CD8-positive, alpha-beta memory T cell (primary cell): ENCODE data around the gene GAR1. TPM values are rescaled to one million over a fixed set of nuclear protein-coding genes. Genes with fewer than 3 reads are reported as not detected.
A peak's percentile ranks its signal among the peaks of the same experiment; 100 is the strongest.
"Not testable (repeated sequence)": the region's sequence is repeated elsewhere in the genome, so short reads cannot be mapped to it uniquely, and the experiment has no call there.

Source experiments
- CTCF ChIA-PET: fragments of 350-600 bp; sonication (Branson Sonifier 250); formaldehyde crosslinking; loops from one replicate; lab custom pipeline; 2021; ENCODE audit warnings: antibody characterized with exemption; lab: Charles Lee
- POLR2A ChIA-PET: fragments of 350-600 bp; sonication (Branson Sonifier 250); formaldehyde crosslinking; loops from one replicate; lab custom pipeline; 2021; ENCODE audit warnings: antibody characterized with exemption; lab: Charles Lee
- DNase-seq, 5 donors: peaks; one replicate each; pipeline versions ENCODE4 v3.0.0 to v3.0.0-alpha.2; 2020 to 2022; ENCODE audit warnings: mixed read lengths in 1 of 5
- H3K27ac ChIP-seq: one replicate; pipeline ENCODE4 v1.7.0; 2013; ENCODE audit warnings: low read depth, mild to moderate bottlenecking, low read length, moderate library complexity
- H3K27me3 ChIP-seq: 2 replicates; pipeline ENCODE4 v1.7.0; 2013; ENCODE audit warnings: low read length, mild to moderate bottlenecking; ENCODE audit not compliant: insufficient read depth, poor library complexity, severe bottlenecking
- H3K36me3 ChIP-seq: 2 replicates; pipeline ENCODE4 v1.7.0; 2013; ENCODE audit warnings: mild to moderate bottlenecking, low read length, moderate library complexity; ENCODE audit not compliant: insufficient read depth
- H3K4me1 ChIP-seq: 2 replicates; pipeline ENCODE4 v1.7.0; 2013; ENCODE audit warnings: mild to moderate bottlenecking, low read length, moderate library complexity; ENCODE audit not compliant: insufficient read depth
- H3K4me3 ChIP-seq: 2 replicates; pipeline ENCODE4 v1.7.0; 2013; ENCODE audit warnings: mild to moderate bottlenecking, low read length
- H3K9me3 ChIP-seq: 2 replicates; pipeline ENCODE4 v1.7.0; 2013; ENCODE audit warnings: mild to moderate bottlenecking, low read length
- H3K27ac Mint-ChIP-seq, 8 donors: one replicate each; pipeline ENCODE4 v1.8.0; 2020 to 2021; ENCODE audit warnings: mixed read lengths in 8 of 8, mild to moderate bottlenecking in 6 of 8, inconsistent platforms in 3 of 8, moderate library complexity in 3 of 8
- H3K27me3 Mint-ChIP-seq, 2 donors: one replicate each; pipeline ENCODE4 v1.8.0; 2020 to 2021; ENCODE audit warnings: mixed read lengths in 2 of 2, mild to moderate bottlenecking in 1 of 2, moderate library complexity in 1 of 2
- H3K36me3 Mint-ChIP-seq, 3 donors: one replicate each; pipeline ENCODE4 v1.8.0; 2020 to 2021; ENCODE audit warnings: mixed read lengths in 3 of 3, inconsistent platforms in 1 of 3, mild to moderate bottlenecking in 1 of 3
- H3K4me1 Mint-ChIP-seq, 3 donors: one replicate each; pipeline ENCODE4 v1.8.0; 2020 to 2021; ENCODE audit warnings: mixed read lengths in 3 of 3, inconsistent platforms in 1 of 3, mild to moderate bottlenecking in 1 of 3
- H3K4me3 Mint-ChIP-seq, 7 donors: one replicate each; pipeline ENCODE4 v1.8.0; 2020 to 2021; ENCODE audit warnings: mixed read lengths in 7 of 7, mild to moderate bottlenecking in 6 of 7, moderate library complexity in 4 of 7, inconsistent platforms in 2 of 7
- H3K9me3 Mint-ChIP-seq, 5 donors: one replicate each; pipeline ENCODE4 v1.8.0; 2020 to 2022; ENCODE audit warnings: mixed read lengths in 5 of 5, mild to moderate bottlenecking in 3 of 5, moderate library complexity in 2 of 5, inconsistent platforms in 1 of 5
- polyA plus RNA-seq: library from polyadenylated mRNA; unstranded; fragments of 300-500 nt; fragmentation: Illumina TruSeq; gene quantifications from one replicate; pipeline ENCODE4 v1.2.3, GENCODE V29; 2021
- total RNA-seq, 2 experiments: library from RNA; stranded (reverse); gene quantifications; one replicate each; pipeline ENCODE4 v1.2.3, GENCODE V29; 2021

GAR1 gene
- total RNA-seq (10 to 100 TPM; 62.2 to 63.9 TPM), polyA plus RNA-seq (17.8 TPM)

- Histone ChIP-seq H3K36me3 (peaks cover 12% of the 10 kb centered on the region), H3K9me3 (no peaks in the 10 kb centered on the region), H3K27ac (peak within 1 kb of the TSS; percentile 99), H3K4me1 (peaks cover 17% of the 10 kb centered on the region), H3K27me3 (no peaks in the 10 kb centered on the region), H3K4me3 (peak within 1 kb of the TSS; percentile 97)
- Mint-ChIP-seq H3K27me3 (no peaks in the 10 kb centered on the region), H3K36me3 (peaks cover 0 to 39% (median 11%) of the 10 kb centered on the region in 3 donors), H3K27ac (peak within 1 kb of the TSS; percentile 95 to 99 (median 98)), H3K4me3 (peak within 1 kb of the TSS; percentile 92 to 100 (median 97)), H3K4me1 (peaks cover 34 to 48% (median 46%) of the 10 kb centered on the region in 3 donors), H3K9me3 (no peaks in the 10 kb centered on the region)
- POLR2A ChIA-PET, result interaction anchor here (1.0 to 1.1 kb wide), 2 partner anchors 255 to 382 kb away, joined by 3 read pairs; partner anchors contain the start of genes MCUB and SEC24B
- DNase-seq, result peak; percentile 77 to 90 (median 84)
- CTCF ChIA-PET, result interaction anchor here (1.0 to 2.2 kb wide), 5 partner anchors 10 to 382 kb away, joined by 3 to 8 read pairs (median 4); partner anchors contain the start of gene SEC24B
Observed at GRCh38 chr4:109815151-109816081, at the start of gene GAR1. Gene GAR1 (plus strand): TSS chr4:109815762. CDS start chr4:109816165, 403 bp downstream.

- H3K27me3 Mint-ChIP-seq, H3K4me1 ChIP-seq, H3K36me3 ChIP-seq, POLR2A ChIA-PET, H3K4me3 ChIP-seq, H3K9me3 Mint-ChIP-seq, DNase-seq, CTCF ChIA-PET, H3K36me3 Mint-ChIP-seq, H3K27ac ChIP-seq, H3K9me3 ChIP-seq, H3K4me1 Mint-ChIP-seq, H3K27ac Mint-ChIP-seq, H3K4me3 Mint-ChIP-seq, H3K27me3 ChIP-seq: not testable (repeated sequence)
Observed at GRCh38 chr4:109782092-109782491, 33.5 kb upstream of the GAR1 start.

- Mint-ChIP-seq H3K27ac (no peak overlapping the region), H3K9me3 (no peaks in the 10 kb centered on the region), H3K36me3 (no peaks in the 10 kb centered on the region), H3K4me3 (no peak overlapping the region), H3K27me3 (no peaks in the 10 kb centered on the region), H3K4me1 (no peaks in the 10 kb centered on the region)
- ChIA-PET POLR2A (no interaction called here), CTCF (no interaction called here)
- H3K36me3 ChIP-seq, result no peaks in the 10 kb centered on the region
- H3K9me3 ChIP-seq, result no peaks in the 10 kb centered on the region
- DNase-seq, result no peak
- H3K4me1 ChIP-seq, result no peaks in the 10 kb centered on the region
- H3K27me3 ChIP-seq, result no peaks in the 10 kb centered on the region
- no peak overlapping the region for H3K4me3 ChIP-seq
- no peak overlapping the region for H3K27ac ChIP-seq
Observed at GRCh38 chr4:109786846-109787245, 28.7 kb upstream of the GAR1 start.

- ChIA-PET POLR2A (no interaction called here), CTCF (no interaction called here)
- Histone ChIP-seq H3K4me1 (no peaks in the 10 kb centered on the region), H3K27me3 (no peaks in the 10 kb centered on the region), H3K4me3 (no peak overlapping the region), H3K27ac (no peak overlapping the region), H3K36me3 (no peaks in the 10 kb centered on the region), H3K9me3 (no peaks in the 10 kb centered on the region)
- Mint-ChIP-seq H3K36me3 (no peaks in the 10 kb centered on the region), H3K4me1 (no peaks in the 10 kb centered on the region), H3K27me3 (peaks cover 0 to 3% of the 10 kb centered on the region in 2 donors), H3K27ac (no peak overlapping the region), H3K9me3 (no peaks in the 10 kb centered on the region), H3K4me3 (no peak overlapping the region)
- DNase-seq, result no peak
Observed at GRCh38 chr4:109787807-109788206, 27.8 kb upstream of the GAR1 start.

- no peaks in the 10 kb centered on the region for H3K36me3 ChIP-seq
- no peak overlapping the region for H3K27ac ChIP-seq
- peaks cover 8% of the 10 kb centered on the region for H3K9me3 ChIP-seq
- peaks cover 15 to 23% (median 21%) of the 10 kb centered on the region in 5 donors for H3K9me3 Mint-ChIP-seq
- DNase-seq, result no peak
- no peak overlapping the region for H3K27ac Mint-ChIP-seq
- H3K4me1 ChIP-seq, result no peaks in the 10 kb centered on the region
- CTCF ChIA-PET, result no interaction called here
- no peak overlapping the region for H3K4me3 ChIP-seq
- no peaks in the 10 kb centered on the region for H3K4me1 Mint-ChIP-seq
- POLR2A ChIA-PET, result no interaction called here
- H3K36me3 Mint-ChIP-seq, result peaks cover 0 to 23% (median 2%) of the 10 kb centered on the region in 3 donors
- no peaks in the 10 kb centered on the region for H3K27me3 ChIP-seq
- H3K27me3 Mint-ChIP-seq, result peaks cover 13 to 19% of the 10 kb centered on the region in 2 donors
- H3K4me3 Mint-ChIP-seq, result no peak overlapping the region
Observed at GRCh38 chr4:109795059-109795458, 20.5 kb upstream of the GAR1 start.

- no peak overlapping the region for H3K27ac Mint-ChIP-seq
- H3K27me3 Mint-ChIP-seq, result peaks cover 10 to 13% of the 10 kb centered on the region in 2 donors
- Histone ChIP-seq H3K9me3 (peaks cover 8% of the 10 kb centered on the region), H3K4me3 (no peak overlapping the region), H3K4me1 (no peaks in the 10 kb centered on the region), H3K27me3 (no peaks in the 10 kb centered on the region), H3K36me3 (no peaks in the 10 kb centered on the region), H3K27ac (no peak overlapping the region)
- ChIA-PET POLR2A (no interaction called here), CTCF (no interaction called here)
- no peaks in the 10 kb centered on the region for H3K4me1 Mint-ChIP-seq
- peaks cover 14 to 21% (median 20%) of the 10 kb centered on the region in 5 donors for H3K9me3 Mint-ChIP-seq
- DNase-seq, result no peak
- peaks cover 0 to 19% (median 2%) of the 10 kb centered on the region in 3 donors for H3K36me3 Mint-ChIP-seq
- no peak overlapping the region for H3K4me3 Mint-ChIP-seq
Observed at GRCh38 chr4:109798866-109799265, 16.7 kb upstream of the GAR1 start.

- Histone ChIP-seq H3K27me3 (no peaks in the 10 kb centered on the region), H3K4me1 (no peaks in the 10 kb centered on the region), H3K9me3 (no peaks in the 10 kb centered on the region), H3K27ac (no peak overlapping the region), H3K4me3 (no peak overlapping the region), H3K36me3 (no peaks in the 10 kb centered on the region)
- ChIA-PET CTCF (no interaction called here), POLR2A (no interaction called here)
- Mint-ChIP-seq H3K9me3 (peaks cover under 1 to 5% (median 5%) of the 10 kb centered on the region in 5 donors), H3K27ac (no peak overlapping the region), H3K4me1 (no peaks in the 10 kb centered on the region), H3K27me3 (peaks cover 7 to 12% of the 10 kb centered on the region in 2 donors), H3K36me3 (peaks cover 0 to 3% (median 0%) of the 10 kb centered on the region in 3 donors), H3K4me3 (no peak overlapping the region)
- DNase-seq, result no peak
Observed at GRCh38 chr4:109801099-109801789, 14.3 kb upstream of the GAR1 start.

GRCh38 chr4:109801895-109802319, 13.7 kb upstream of the GAR1 start, which contains the start of gene CFI:
Gene CFI (minus strand): TSS chr4:109801999. CDS start chr4:109801971, 28 bp downstream.
- Mint-ChIP-seq H3K27ac (no peak within 1 kb of the TSS), H3K4me3 (no peak within 1 kb of the TSS), H3K9me3 (no peaks in the 10 kb centered on the region), H3K36me3 (no peaks in the 10 kb centered on the region), H3K27me3 (peaks cover 7 to 15% of the 10 kb centered on the region in 2 donors), H3K4me1 (no peaks in the 10 kb centered on the region)
- no peak for DNase-seq
- Histone ChIP-seq H3K27ac (no peak within 1 kb of the TSS), H3K4me1 (no peaks in the 10 kb centered on the region), H3K4me3 (no peak within 1 kb of the TSS), H3K9me3 (no peaks in the 10 kb centered on the region), H3K27me3 (no peaks in the 10 kb centered on the region), H3K36me3 (no peaks in the 10 kb centered on the region)
- ChIA-PET CTCF (no interaction called here), POLR2A (no interaction called here)
